ENCODE data around the gene MPDU1.

The MPDU1 gene

DNA sequence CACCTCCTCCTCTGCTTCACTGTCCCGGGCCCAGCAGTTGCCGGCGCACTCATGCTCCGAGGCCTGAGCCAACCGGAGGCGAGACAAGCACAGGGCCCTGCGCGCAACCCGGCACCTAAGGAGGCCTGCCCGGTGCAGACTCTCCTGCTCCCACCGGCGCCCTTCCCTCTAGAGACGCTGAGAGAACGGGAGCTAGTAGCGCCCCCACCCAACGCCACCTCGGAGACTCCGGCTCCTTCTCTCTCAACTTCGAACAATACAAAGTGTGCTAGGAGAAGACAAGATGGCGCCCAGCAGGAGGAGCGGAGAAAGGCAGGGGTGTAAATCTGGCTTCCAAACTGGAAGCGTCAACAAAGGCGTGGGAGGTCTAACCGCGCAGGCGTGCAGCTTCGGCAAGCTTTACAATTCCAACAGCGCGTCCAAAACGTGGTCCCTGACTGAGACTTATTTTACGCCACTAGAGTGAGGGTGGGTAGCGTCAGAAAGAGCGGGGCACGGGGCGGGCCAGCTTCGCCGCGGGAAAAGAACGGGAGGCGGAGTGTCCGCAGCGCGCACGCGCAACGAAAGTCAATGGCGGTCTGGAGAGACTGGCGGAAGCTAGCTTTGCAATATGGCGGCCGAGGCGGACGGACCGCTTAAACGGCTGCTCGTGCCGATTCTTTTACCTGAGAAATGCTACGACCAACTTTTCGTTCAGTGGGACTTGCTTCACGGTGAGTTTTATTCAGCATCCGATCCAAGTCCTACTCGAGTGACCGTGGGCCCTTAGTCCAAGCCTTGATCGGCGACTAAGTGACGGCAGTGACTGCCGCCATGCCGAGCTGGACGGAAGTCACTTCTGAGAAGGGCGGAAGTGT lies at the start of gene MPDU1:
Gene MPDU1, plus strand, starts transcription at position 600 of the 857 bp plus-strand sequence. Its CDS starts 11 bp downstream, at position 611.
- no peaks in the 10 kb centered on the region for H4K20me1 ChIP-seq (ENCODE audit: control insufficient read depth, insufficient read depth, low read depth, low read length)
- peaks cover 73% of the 10 kb centered on the region for H3K36me3 ChIP-seq (ENCODE audit: control insufficient read depth, low read length)
- peaks cover 42% of the 10 kb centered on the region for H3K79me2 ChIP-seq (ENCODE audit: control insufficient read depth, low read length)

DNA sequence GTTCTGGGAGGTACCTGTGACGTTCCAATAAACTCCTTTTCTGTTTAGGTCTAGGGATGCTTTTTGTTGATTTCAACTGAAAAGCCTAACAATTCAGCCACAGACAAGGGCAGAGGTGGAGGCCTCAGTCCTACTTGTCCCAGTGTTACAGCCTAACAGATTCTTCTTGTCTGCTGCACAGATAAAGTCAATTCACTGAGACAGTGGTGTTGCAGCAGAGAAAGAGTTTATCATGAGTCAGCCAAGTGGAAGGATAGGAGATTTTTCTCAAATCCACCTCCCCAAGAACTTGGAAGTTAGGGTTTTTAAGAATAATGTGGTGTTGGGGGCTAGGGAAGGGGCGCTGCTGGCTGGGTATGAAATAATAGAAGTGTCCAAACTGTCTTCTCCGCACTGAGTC lies 45.6 kb upstream of the MPDU1 start:
- H3K36me3 ChIP-seq (ENCODE audit: control insufficient read depth, low read length), result no peaks in the 10 kb centered on the region
- H3K27ac ChIP-seq (ENCODE audit: low read depth, low read length), result no peak overlapping the region
- TF ChIP-seq, protein P1, sequence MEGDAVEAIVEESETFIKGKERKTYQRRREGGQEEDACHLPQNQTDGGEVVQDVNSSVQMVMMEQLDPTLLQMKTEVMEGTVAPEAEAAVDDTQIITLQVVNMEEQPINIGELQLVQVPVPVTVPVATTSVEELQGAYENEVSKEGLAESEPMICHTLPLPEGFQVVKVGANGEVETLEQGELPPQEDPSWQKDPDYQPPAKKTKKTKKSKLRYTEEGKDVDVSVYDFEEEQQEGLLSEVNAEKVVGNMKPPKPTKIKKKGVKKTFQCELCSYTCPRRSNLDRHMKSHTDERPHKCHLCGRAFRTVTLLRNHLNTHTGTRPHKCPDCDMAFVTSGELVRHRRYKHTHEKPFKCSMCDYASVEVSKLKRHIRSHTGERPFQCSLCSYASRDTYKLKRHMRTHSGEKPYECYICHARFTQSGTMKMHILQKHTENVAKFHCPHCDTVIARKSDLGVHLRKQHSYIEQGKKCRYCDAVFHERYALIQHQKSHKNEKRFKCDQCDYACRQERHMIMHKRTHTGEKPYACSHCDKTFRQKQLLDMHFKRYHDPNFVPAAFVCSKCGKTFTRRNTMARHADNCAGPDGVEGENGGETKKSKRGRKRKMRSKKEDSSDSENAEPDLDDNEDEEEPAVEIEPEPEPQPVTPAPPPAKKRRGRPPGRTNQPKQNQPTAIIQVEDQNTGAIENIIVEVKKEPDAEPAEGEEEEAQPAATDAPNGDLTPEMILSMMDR (IDR thresholded peaks at IDR 0.05; ENCODE audit: low read depth, low read length, poor library complexity, severe bottlenecking), result no peak
- no peak for TF ChIP-seq EZH2phosphoT487 (IDR thresholded peaks at IDR 0.05; ENCODE audit: borderline replicate concordance, low read length)
- H3K27me3 ChIP-seq (ENCODE audit: control insufficient read depth, low read length), result peaks cover 6% of the 10 kb centered on the region; the same call in 1 of the 2 replicates
- no peak overlapping the region for H3K4me3 ChIP-seq (ENCODE audit: low read length)
- no peaks in the 10 kb centered on the region for H3K9me2 ChIP-seq (replicated peaks; ENCODE audit: control insufficient read depth, low read length)
- H3K4me1 ChIP-seq (ENCODE audit: control insufficient read depth, low read length), result no peaks in the 10 kb centered on the region
- H3F3A ChIP-seq (ENCODE audit: control insufficient read depth, insufficient read depth), result no peaks in the 10 kb centered on the region
- H3K4me2 ChIP-seq (ENCODE audit: low read length), result no peak overlapping the region
- H3K9me3 ChIP-seq (ENCODE audit: control insufficient read depth, insufficient read depth, low read length), result peaks cover 12% of the 10 kb centered on the region; the same call in 1 of the 2 replicates
- no peaks in the 10 kb centered on the region for H4K20me1 ChIP-seq (ENCODE audit: control insufficient read depth, insufficient read depth, low read depth, low read length)
- no peaks in the 10 kb centered on the region for H3K79me2 ChIP-seq (ENCODE audit: control insufficient read depth, low read length)

More for the DNA sequence above, at the start of gene MPDU1:
- H3K4me2 ChIP-seq (ENCODE audit: low read length), result peak within 1 kb of the TSS; percentile 85
- TF ChIP-seq EZH2phosphoT487 (IDR thresholded peaks at IDR 0.05; ENCODE audit: borderline replicate concordance, low read length), result no peak
- TF ChIP-seq, protein P1 (IDR thresholded peaks at IDR 0.05; ENCODE audit: low read depth, low read length, poor library complexity, severe bottlenecking), result peak; percentile 29
- H3K4me1 ChIP-seq (ENCODE audit: control insufficient read depth, low read length), result peaks cover 47% of the 10 kb centered on the region
- no peaks in the 10 kb centered on the region for H3K27me3 ChIP-seq (ENCODE audit: control insufficient read depth, low read length)
- peaks cover 23% of the 10 kb centered on the region for H3F3A ChIP-seq (ENCODE audit: control insufficient read depth, insufficient read depth)
- no peaks in the 10 kb centered on the region for H3K9me2 ChIP-seq (replicated peaks; ENCODE audit: control insufficient read depth, low read length)
- H3K4me3 ChIP-seq (ENCODE audit: low read length), result peak within 1 kb of the TSS; percentile 93
- H3K9me3 ChIP-seq (ENCODE audit: control insufficient read depth, insufficient read depth, low read length), result no peaks in the 10 kb centered on the region
- H3K27ac ChIP-seq (ENCODE audit: low read depth, low read length), result peak within 1 kb of the TSS; percentile 82

DNA sequence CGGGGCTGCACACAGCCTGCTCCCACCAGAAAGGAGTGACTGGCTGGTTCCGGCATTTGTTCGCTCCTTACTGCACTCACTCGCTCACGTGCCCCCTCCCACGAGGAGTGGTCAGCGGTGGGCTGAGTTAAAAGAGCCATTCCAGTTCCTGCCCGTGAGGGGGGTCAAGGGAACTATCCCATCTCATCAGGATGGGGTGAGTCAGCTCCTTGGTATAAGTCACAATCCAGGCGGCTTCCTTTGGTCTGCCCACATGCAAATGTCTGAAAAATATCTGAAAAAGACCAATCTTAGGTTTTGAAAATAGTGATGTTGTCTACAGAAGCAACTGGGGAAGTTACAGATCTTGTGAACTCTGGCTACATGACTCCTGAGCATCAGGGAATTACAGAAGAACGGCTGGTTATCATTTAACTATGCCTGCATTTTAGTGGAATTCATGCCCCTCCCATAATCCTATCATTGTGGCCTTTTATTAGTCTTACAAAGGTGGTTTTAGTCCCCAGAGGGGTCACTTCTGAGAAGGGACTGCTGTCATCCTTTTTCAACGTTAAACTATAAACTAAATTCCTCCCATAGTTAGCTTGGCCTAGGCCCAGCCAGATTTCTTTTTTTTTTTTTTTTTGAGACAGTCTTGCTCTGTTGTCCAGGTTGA lies 44.6 kb upstream of the MPDU1 start:
- Histone ChIP-seq H3K79me2 (ENCODE audit: control insufficient read depth, low read length) (no peaks in the 10 kb centered on the region), H3F3A (ENCODE audit: control insufficient read depth, insufficient read depth) (no peaks in the 10 kb centered on the region), H3K4me3 (ENCODE audit: low read length) (no peak overlapping the region), H3K4me2 (ENCODE audit: low read length) (no peak overlapping the region), H3K9me3 (ENCODE audit: control insufficient read depth, insufficient read depth, low read length) (peaks cover 12% of the 10 kb centered on the region; the same call in 1 of the 2 replicates), H3K36me3 (ENCODE audit: control insufficient read depth, low read length) (no peaks in the 10 kb centered on the region), H3K9me2 (replicated peaks; ENCODE audit: control insufficient read depth, low read length) (no peaks in the 10 kb centered on the region), H4K20me1 (ENCODE audit: control insufficient read depth, insufficient read depth, low read depth, low read length) (no peaks in the 10 kb centered on the region), H3K27ac (ENCODE audit: low read depth, low read length) (no peak overlapping the region), H3K27me3 (ENCODE audit: control insufficient read depth, low read length) (peaks cover 14% of the 10 kb centered on the region), H3K4me1 (ENCODE audit: control insufficient read depth, low read length) (no peaks in the 10 kb centered on the region)
- TF ChIP-seq, protein P1 (IDR thresholded peaks at IDR 0.05; ENCODE audit: low read depth, low read length, poor library complexity, severe bottlenecking), result no peak
- TF ChIP-seq EZH2phosphoT487 (IDR thresholded peaks at IDR 0.05; ENCODE audit: borderline replicate concordance, low read length), result no peak

All from DOHH2 (cell line).